ENCODE data around the gene CHRM4. TPM values are rescaled to one million over a fixed set of nuclear protein-coding genes. Genes with fewer than 3 reads are reported as not detected.

CHRM4 gene
- polyA plus RNA-seq, 4 donors, result 0.13 to 0.32 (median 0.19) TPM

DNA sequence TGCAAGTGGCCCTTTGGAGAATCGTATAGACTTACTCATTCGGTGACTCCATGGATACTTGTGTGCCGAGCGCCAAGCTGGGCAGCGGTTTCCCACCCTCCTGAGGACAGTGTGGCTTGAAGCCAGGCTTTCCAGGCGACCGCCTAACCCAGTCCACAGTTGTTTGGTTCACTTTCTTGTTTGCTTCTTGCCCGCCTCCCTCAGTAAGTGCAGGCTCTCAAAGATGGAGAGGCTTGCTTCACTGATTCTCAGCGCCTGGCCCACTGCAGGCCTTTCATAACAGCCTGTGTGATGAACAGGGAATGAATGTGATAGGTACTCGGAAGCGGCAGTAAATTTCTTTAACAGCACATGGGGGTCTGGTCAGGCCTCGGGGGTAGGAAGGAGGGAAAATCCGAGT lies 21.3 kb downstream of the CHRM4 start:
- no peak for DNase-seq (ENCODE audit: low read depth in 4 of 4, low spot score in 2 of 4)

- no peak for DNase-seq (ENCODE audit: low read depth in 4 of 4, low spot score in 2 of 4)
Measured at GRCh38 chr11:46369458-46370152, 22.0 kb downstream of the CHRM4 start.

DNA sequence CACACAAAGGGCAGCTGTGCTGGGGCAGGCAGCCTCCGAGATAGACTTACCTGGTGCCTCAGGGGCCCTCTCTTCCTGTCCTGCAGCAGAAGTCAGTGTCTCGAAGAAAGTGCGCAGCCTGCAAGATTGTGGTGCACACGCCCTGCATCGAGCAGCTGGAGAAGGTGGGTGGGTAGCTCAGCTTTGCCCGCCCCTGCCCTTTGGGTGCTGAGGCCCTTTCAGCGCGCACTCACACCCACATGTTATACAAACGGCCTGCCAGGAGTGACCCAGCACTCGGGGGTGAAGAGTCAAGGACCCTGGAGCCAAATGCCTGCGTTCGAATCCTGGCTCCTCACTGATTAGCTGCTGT lies 23.7 kb downstream of the CHRM4 start:
- no peak for DNase-seq (ENCODE audit: low read depth in 4 of 4, low spot score in 2 of 4)

- DNase-seq (ENCODE audit: low read depth in 4 of 4, low spot score in 2 of 4), result no peak
Measured at GRCh38 chr11:46367244-46367915, 24.2 kb downstream of the CHRM4 start.

GRCh38 chr11:46366661-46367161 lies 24.9 kb downstream of the CHRM4 start:
- no peak for DNase-seq (ENCODE audit: low read depth in 4 of 4, low spot score in 2 of 4)

DNA sequence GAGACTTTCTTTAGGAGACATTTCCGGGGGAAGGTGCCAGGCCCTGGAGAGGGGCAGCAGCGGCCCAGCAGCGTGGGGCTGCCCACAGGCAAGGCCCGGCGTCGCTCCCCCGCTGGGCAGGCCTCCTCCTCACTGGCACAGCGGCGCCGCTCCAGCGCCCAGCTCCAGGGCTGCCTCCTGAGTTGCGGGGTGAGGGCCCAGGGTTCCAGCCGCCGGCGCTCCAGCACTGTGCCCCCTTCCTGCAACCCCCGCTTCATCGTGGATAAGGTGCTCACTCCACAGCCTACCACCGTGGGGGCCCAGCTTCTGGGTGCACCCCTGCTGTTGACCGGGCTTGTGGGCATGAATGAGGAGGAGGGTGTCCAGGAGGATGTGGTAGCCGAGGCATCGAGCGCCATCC lies 25.3 kb downstream of the CHRM4 start:
- no peak for DNase-seq (ENCODE audit: low read depth in 4 of 4, low spot score in 2 of 4)

- DNase-seq (ENCODE audit: low read depth in 4 of 4, low spot score in 2 of 4), result no peak
Measured at GRCh38 chr11:46364791-46365190, 26.8 kb downstream of the CHRM4 start.

DNA sequence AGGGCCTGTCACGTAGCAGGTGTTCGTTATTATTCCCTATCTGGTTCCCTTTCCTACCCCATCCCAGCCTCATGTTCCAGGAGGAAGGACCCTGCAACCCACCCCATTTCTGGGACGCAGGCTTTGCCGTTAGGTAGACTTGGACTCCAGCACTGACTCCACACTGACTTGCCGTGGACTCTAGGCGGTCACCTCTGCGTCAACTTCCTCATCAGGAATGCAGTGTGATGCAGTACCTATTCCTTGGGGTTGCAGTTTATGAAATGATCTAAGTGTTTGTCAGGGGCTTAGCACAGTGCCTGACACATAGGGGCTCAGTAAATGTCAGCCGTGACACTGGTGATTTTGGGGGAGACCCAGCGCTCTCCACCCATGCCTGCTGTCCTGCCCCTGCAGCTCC lies 27.5 kb downstream of the CHRM4 start:
- DNase-seq (ENCODE audit: low read depth in 4 of 4, low spot score in 2 of 4), result no peak

- DNase-seq (ENCODE audit: low read depth in 4 of 4, low spot score in 2 of 4), result no peak
Measured at GRCh38 chr11:46363455-46364005, 28.0 kb downstream of the CHRM4 start.

- no peak for DNase-seq (ENCODE audit: low read depth in 4 of 4, low spot score in 2 of 4)
Measured at GRCh38 chr11:46363031-46363407, 28.6 kb downstream of the CHRM4 start.

- no peak for DNase-seq (ENCODE audit: low read depth in 4 of 4, low spot score in 2 of 4)
Measured at GRCh38 chr11:46362156-46363030, 29.2 kb downstream of the CHRM4 start.

DNA sequence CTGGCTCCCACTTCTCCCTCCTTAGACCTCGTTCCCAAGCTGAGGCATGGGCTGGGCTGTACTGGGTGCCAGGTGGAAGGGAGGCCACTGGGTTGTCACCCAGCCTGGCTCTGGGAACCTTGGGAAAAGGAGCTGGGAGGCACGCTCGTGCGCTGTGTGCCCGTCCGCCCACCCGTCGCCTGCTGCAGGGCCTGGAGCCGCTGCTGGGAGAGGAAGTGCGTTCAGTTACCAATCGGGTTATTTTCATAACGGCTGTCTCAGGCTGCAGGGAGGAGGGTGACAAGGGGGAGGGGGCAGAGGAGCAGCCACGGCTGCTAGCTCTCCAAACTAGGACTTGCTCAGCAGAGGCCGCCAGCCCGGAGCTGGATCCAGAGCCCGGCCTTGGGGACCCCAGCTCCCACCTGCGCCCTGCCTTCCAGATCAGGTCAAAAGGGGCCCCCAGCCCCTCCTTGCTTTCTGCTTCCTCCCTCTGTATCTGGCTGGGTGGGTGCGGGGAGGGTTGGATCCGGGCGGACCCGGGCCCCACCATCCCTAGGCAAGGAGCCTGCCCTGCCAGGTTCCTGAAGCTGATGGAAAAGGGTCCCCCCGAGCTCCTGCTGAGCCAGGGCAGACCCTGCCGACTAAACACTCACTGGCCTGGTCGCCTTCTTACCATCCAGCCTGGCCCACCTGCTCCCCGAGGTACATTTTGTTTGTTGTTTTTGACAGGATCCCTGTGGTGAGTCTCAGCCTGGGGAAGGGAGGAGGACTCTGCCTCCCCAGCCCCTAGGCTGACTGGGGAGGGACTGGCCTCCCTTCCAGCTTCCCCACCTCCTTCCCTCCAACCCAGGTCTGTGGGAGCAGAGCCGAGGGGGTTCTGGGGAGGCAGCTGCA lies 30.1 kb downstream of the CHRM4 start:
- DNase-seq (ENCODE audit: low read depth in 4 of 4, low spot score in 2 of 4), result no peak

DNA sequence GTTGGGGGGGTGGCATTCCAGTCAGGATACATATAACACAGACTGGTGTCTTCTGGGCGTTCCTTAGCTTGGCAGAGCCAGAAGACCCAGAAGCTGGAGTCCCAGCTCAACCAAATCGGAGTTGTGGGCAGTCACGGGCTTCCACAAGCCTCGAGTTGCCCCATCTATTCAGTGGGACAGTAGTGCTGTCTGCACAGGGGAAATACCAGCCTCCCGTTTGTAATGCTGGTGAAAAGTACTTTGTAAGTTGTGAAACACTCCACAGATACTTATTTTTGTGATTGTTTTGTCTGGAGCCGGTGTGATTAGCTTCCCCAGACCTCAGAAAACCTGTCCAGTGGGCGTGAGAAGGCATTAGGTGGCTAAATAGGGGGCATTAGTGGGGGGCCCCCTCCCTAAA lies 30.7 kb downstream of the CHRM4 start:
- no peak for DNase-seq (ENCODE audit: low read depth in 4 of 4, low spot score in 2 of 4)

- DNase-seq (ENCODE audit: low read depth in 4 of 4, low spot score in 2 of 4), result no peak
Measured at GRCh38 chr11:46359953-46360352, 31.6 kb downstream of the CHRM4 start.

DNA sequence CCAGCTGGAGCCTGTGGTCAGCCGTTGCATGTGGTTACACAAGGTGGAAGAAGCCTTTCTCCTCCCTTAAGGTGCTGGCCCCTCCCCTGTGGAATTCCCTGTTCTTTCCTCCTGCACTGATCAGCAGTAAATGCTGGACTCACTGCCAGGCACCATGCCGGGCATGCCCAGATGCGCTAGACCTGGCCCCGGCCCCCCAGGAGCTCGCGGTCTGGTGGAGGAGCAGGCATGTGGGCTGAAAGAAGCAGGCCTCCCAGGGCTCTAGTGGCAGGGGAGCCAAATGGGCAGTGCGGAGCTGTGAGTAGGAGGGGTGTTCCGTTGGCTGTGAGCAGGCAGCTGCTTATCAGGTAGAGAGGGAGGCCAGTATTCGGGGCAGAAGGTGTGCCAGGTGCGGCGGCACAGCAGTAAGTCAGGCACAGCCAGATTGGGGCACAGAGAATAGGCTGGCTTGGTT lies 34.1 kb downstream of the CHRM4 start:
- DNase-seq (ENCODE audit: low read depth in 4 of 4, low spot score in 2 of 4), result no peak

DNA sequence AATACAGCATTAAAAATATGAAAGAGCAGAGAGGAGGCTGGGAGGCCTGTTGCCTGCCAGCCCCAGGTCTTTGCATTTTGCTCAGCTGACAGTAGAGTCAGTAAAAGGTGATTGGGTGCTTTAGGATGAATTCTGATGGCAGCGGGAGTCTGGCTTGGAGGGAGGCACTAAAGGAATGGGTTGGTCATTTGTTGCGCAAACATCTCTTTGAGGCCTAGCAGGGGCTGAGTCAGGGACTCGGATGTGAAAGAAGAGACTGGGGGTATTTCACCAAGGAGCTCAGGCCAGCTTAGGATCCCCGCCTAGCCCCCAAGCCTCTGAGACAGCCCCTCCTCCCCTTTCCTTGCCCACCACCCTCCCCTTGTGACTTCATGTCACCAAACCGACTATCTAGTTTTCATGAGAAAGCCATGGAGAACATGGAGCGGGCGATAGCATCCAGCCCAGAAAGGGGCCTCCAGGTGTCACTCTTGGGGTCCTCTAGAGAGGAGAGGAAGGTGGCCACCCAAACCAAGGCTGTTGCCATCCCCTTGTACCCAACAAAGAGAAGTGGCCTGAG lies 34.6 kb downstream of the CHRM4 start:
- DNase-seq (ENCODE audit: low read depth in 4 of 4, low spot score in 2 of 4), result no peak

GRCh38 chr11:46353698-46354097 lies 37.9 kb downstream of the CHRM4 start:
- DNase-seq (ENCODE audit: low read depth in 4 of 4, low spot score in 2 of 4), result no peak

DNA sequence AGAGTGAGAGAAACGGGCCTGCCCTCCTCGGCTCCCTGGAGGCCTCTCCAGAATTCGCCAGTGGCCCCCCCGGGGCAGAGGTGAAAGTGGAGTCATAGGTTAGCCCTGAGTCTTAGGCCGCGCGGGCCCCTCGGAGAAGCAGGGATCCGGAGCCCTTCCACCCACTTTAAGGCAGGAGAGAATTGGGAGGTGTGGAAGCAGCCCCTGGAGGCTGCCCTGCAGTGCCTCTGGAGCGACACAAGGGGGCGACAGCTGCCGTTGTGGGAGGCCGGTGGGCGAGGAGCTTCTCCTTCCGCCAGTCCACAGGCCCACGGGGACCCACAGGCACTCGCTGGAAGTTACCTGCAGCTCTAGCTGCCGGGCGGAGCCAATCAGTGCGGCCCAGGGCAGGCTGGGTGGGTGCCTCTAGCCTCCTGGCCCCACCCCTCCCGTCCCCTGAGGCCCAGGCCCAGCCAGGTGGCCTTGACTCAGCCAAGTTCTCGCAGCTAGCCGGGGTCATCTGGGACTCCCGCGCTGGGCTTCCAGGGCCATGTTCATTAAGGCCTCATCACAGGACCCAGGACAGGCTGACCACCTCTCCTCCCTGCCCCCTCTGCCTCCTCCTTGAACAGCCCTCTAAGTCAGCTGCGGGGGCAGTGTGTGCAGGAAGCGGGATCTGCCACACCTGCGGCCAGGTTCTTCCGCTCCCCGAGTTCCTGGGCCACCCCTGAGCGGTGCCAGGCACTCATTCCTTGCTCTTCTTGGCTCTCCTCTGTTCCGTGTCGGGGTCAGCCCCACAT lies 39.3 kb downstream of the CHRM4 start:
- DNase-seq (ENCODE audit: low read depth in 4 of 4, low spot score in 2 of 4), result no peak

DNA sequence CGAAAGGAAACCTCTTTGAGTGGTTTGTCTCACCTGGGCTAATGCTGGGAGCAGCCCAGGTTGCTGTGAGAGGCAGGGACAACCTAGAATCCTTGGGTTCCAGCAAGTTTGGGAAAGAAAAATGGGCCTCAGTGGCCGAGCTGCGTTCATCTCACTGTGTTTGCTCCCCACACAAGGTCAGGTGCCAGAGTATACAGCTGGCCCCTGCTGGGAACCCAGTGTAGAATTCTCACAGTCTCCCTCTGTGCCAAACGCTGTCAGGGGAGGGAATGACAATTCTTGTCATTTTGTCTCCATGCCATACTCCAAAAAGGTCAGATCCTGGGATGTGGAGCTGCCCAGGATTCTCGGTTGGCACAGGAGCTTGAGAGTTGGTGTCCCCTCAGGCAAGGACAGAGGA lies 40.0 kb downstream of the CHRM4 start:
- no peak for DNase-seq (ENCODE audit: low read depth in 4 of 4, low spot score in 2 of 4)

All from left renal cortex interstitium (tissue), 4 donors.